ENCODE data around the gene TBC1D16.

TBC1D16 gene

DNA sequence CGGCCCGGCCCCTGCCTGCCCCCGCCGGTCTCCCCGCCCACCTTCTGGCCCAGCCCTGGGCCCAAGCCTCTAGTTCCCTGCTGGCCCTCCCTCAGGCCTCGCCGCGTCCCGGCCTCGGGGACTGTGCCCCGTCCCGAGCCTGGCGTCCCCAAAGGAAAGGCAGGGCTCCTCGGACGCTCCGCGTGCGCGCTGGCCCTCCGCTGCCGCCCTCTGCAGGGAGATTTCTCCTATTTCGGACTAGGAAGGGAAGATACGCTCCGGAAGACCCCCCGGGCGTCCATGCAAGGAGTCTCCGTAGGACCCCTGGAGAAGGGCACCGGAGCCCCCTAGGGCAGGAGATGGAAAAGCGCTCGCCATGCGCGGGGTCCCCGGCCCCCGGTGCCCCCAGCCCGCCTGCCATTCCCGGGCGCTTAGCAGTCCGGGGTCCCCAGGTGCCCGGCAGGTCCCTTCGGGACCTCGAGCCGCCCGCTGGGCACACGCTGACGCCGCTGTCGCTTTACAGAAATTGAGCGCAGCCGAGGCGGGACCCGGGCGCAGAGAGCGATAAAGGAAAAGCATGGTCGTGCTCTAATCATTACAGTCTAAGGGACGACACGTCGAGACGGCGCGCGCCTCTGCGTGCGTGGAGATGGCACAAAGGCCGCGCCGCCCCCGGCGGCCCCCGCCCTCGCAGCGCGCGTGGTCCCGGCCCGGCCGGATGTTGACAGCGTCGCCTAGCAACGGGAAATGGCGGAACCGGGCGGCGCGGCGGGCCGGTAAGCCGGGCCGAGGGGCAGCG, 454 bp upstream of the TBC1D16 start, which contains the start of gene CCDC40:
Gene CCDC40 (plus strand): TSS at position 706 of the 778 bp plus-strand sequence. CDS start 21 bp downstream, at position 727.
- TF ChIP-seq, protein P1, sequence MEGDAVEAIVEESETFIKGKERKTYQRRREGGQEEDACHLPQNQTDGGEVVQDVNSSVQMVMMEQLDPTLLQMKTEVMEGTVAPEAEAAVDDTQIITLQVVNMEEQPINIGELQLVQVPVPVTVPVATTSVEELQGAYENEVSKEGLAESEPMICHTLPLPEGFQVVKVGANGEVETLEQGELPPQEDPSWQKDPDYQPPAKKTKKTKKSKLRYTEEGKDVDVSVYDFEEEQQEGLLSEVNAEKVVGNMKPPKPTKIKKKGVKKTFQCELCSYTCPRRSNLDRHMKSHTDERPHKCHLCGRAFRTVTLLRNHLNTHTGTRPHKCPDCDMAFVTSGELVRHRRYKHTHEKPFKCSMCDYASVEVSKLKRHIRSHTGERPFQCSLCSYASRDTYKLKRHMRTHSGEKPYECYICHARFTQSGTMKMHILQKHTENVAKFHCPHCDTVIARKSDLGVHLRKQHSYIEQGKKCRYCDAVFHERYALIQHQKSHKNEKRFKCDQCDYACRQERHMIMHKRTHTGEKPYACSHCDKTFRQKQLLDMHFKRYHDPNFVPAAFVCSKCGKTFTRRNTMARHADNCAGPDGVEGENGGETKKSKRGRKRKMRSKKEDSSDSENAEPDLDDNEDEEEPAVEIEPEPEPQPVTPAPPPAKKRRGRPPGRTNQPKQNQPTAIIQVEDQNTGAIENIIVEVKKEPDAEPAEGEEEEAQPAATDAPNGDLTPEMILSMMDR (conservative IDR thresholded peaks at IDR 0.05; ENCODE audit: low read depth, low read length): peak; percentile 13
- peak; percentile 71 for DNase-seq (ENCODE audit: low read depth)
- H3K4me3 ChIP-seq (ENCODE audit: low read depth, low read length): peak within 1 kb of the TSS; percentile 89

GRCh38 chr17:80034791-80035686, 633 bp downstream of the TBC1D16 start:
- DNase-seq (ENCODE audit: low read depth): peak; percentile 55
- TF ChIP-seq, protein P1 (conservative IDR thresholded peaks at IDR 0.05; ENCODE audit: low read depth, low read length): no peak
- H3K4me3 ChIP-seq (ENCODE audit: low read depth, low read length): peak overlapping the region; percentile 89

DNA sequence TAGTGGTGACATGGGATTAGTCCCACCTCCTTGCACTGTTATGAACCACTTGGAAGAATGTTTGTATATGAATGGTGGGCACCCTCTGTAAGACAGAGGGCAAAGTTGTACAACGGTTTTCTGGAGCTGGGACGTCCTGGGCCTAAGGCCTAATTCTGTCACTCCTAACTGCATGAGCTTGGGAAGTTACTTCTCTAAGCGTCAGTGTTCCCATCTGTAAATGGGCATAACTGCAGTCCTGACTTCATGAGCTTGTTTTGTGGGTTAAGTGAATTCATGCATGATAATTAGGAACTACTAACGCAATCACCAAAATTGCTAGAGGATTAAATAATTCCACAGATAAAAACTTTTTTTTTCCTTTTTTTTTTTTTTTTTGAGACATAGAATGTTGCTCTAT, 1.8 kb downstream of the TBC1D16 start:
- no peak for DNase-seq (ENCODE audit: low read depth)
- H3K4me3 ChIP-seq (ENCODE audit: low read depth, low read length): no peak overlapping the region
- TF ChIP-seq, protein P1 (conservative IDR thresholded peaks at IDR 0.05; ENCODE audit: low read depth, low read length): no peak

DNA sequence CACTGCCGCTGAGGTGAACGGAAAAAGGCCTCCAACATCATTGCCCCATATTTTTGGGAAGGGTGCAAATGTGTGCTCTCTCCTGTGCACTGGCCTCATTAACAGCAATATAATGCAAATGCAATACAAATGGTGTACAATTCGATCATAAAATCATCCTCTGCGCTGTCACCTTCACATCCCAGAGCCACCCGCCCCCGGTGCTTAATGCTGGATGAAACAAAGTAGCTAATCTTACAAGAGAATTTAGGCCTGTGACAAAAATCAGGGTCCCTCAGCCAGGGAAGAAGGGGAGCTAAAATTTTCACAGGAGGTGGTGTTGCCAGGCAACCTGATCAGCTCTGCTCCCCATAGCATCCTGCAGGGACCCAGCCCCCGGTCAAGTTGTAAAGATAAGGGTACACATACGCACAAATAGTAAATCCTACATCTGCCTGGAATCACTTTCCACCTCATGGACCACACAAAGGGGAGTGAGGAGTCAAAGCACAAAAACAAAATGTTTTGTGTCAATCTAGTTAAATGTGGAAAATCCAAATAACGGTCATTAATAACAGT, 3.0 kb downstream of the TBC1D16 start:
- no peak for DNase-seq (ENCODE audit: low read depth)
- H3K4me3 ChIP-seq (ENCODE audit: low read depth, low read length): no peak overlapping the region
- TF ChIP-seq, protein P1 (conservative IDR thresholded peaks at IDR 0.05; ENCODE audit: low read depth, low read length): no peak

- no peak for DNase-seq (ENCODE audit: low read depth)
- TF ChIP-seq, protein P1 (conservative IDR thresholded peaks at IDR 0.05; ENCODE audit: low read depth, low read length): no peak
- H3K4me3 ChIP-seq (ENCODE audit: low read depth, low read length): no peak overlapping the region
These were observed 3.8 kb downstream of the TBC1D16 start for GRCh38 chr17:80031691-80032430.

DNA sequence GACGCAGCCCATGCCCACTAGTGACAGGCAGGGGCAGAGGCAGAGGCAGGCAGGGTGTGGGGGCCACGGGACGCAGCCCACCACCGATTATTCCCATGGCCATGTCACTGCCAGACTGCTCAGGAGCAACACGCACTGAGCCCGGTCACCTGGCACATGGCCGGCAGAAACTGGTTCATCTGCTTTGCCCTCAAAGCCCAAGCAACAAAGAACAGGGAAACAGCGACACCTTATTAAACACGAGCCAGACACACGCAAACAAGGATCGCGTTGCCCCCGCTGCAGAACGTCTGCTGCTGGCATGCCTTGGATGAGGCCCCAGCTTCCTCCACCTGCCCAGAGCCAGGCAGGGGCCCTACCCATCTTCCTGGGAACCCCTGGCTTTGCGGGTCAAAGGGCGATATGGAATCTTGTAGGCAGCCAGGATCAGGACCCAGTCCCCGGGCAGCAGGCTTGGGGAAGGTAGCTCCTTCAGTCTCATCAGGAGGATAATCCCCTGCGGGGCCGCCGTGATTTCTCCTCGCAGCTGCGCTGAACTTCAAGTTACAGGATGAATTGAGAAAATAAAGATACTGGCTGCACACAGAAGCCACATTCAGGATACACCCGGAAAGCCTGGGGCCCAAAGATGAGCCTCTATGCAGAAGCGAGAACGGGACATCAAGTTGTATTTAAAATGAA, 4.8 kb downstream of the TBC1D16 start:
- no peak overlapping the region for H3K4me3 ChIP-seq (ENCODE audit: low read depth, low read length)
- DNase-seq (ENCODE audit: low read depth): no peak
- TF ChIP-seq, protein P1 (conservative IDR thresholded peaks at IDR 0.05; ENCODE audit: low read depth, low read length): no peak
